Endothelial cell of umbilical vein (primary cell): ENCODE data around the gene MRPL55. TPM values are rescaled to one million over a fixed set of nuclear protein-coding genes. Genes with fewer than 3 reads are reported as not detected.

Experiments
- BruUV-seq: library from RNA; stranded (reverse); fragments of 400-500 nt; replicated peaks from 2 replicates; lab custom pipeline; 2021; lab: Mats Ljungman, UMichigan
- CTCF ChIA-PET: fragments of 300-600, 350-600 bp; sonication (Branson Sonifier 250); formaldehyde crosslinking; loops from one replicate; lab custom pipeline; 2021; ENCODE audit warnings: antibody characterized with exemption, inconsistent platforms; lab: Charles Lee
- POLR2A ChIA-PET: fragments of 300-600, 350-600 bp; sonication (Branson Sonifier 250); formaldehyde crosslinking; loops from one replicate; lab custom pipeline; 2021; ENCODE audit warnings: antibody characterized with exemption, inconsistent platforms; lab: Charles Lee
- DNase-seq: peaks from one replicate; pipeline ENCODE4 v3.0.0-alpha.2; 2011; ENCODE audit warnings: low read depth, low spot score
- FAIRE-seq: peaks from 2 replicates; lab custom pipeline; 2011; peaks lifted over from hg19 to GRCh38; lab: Jason Lieb, UNC
- H2AFZ ChIP-seq: 2 replicates; pipeline ENCODE4 v1.6.0; 2012; ENCODE audit warnings: low read depth, low read length, control low read depth, inconsistent platforms
- H3K27ac ChIP-seq: 2 replicates; pipeline ENCODE4 v1.5.1; 2011; ENCODE audit warnings: low read depth, mild to moderate bottlenecking, control low read depth, low read length, moderate library complexity; ENCODE audit not compliant: insufficient read depth
- H3K27me3 ChIP-seq, 2 experiments: 2 replicates each; pipeline versions ENCODE4 v1.6.0 to v1.6.1; 2011; ENCODE audit warnings: low read length in 2 of 2, mixed read lengths in 1 of 2; ENCODE audit not compliant: control insufficient read depth in 2 of 2, insufficient read depth in 2 of 2
- H3K36me3 ChIP-seq, 2 experiments: 2 replicates in 1 of 2; 3 replicates in 1 of 2; pipeline ENCODE4 v1.5.1; 2011; ENCODE audit warnings: low read length in 2 of 2, mild to moderate bottlenecking in 1 of 2, moderate library complexity in 1 of 2; ENCODE audit not compliant: control insufficient read depth in 2 of 2, insufficient read depth in 2 of 2; ENCODE audit errors: extremely low read depth in 1 of 2
- H3K4me1 ChIP-seq: 3 replicates; pipeline ENCODE4 v1.5.1; 2011; ENCODE audit warnings: mild to moderate bottlenecking, low read length; ENCODE audit not compliant: control insufficient read depth, insufficient read depth; ENCODE audit errors: extremely low read depth
- H3K4me2 ChIP-seq: 2 replicates; pipeline ENCODE4 v1.6.1; 2011; ENCODE audit warnings: low read length, control low read depth, mixed read lengths; ENCODE audit not compliant: insufficient read depth
- H3K4me3 ChIP-seq, 3 experiments: fragments of 200-600 bp in 1 of 3; sonication (generic), shearing (Covaris generic) in 1 of 3; replicated peaks in 1 of 3; 2 replicates each; pipeline ENCODE4 v1.5.1; 2011 to 2016; ENCODE audit warnings: control low read depth in 3 of 3, low read length in 3 of 3, mild to moderate bottlenecking in 2 of 3, inconsistent platforms in 1 of 3, low read depth in 1 of 3, moderate library complexity in 1 of 3; ENCODE audit not compliant: insufficient read depth in 1 of 3
- H3K79me2 ChIP-seq: 2 replicates; pipeline ENCODE4 v1.6.0; 2012; ENCODE audit warnings: low read length, inconsistent platforms; ENCODE audit not compliant: control insufficient read depth, insufficient read depth
- H3K9ac ChIP-seq: replicated peaks from 2 replicates; pipeline ENCODE3; 2011; ENCODE audit warnings: low read length, control low read depth; ENCODE audit not compliant: insufficient read depth; ENCODE audit errors: extremely low read depth
- H3K9me1 ChIP-seq: replicated peaks from 3 replicates; pipeline ENCODE4 v1.6.0; 2011; ENCODE audit warnings: mild to moderate bottlenecking, low read length; ENCODE audit not compliant: control insufficient read depth, insufficient read depth; ENCODE audit errors: extremely low read depth
- H3K9me3 ChIP-seq: replicated peaks from 2 replicates; pipeline ENCODE4 v1.5.1; 2012; ENCODE audit warnings: low read length, inconsistent platforms; ENCODE audit not compliant: control insufficient read depth, insufficient read depth
- H4K20me1 ChIP-seq: replicated peaks from 2 replicates; pipeline ENCODE3; 2011; ENCODE audit warnings: mild to moderate bottlenecking, low read length; ENCODE audit not compliant: control insufficient read depth, insufficient read depth; ENCODE audit errors: extremely low read depth
- EZH2 ChIP-seq: IDR thresholded peaks from 2 replicates; pipeline ENCODE4 v1.6.1; 2012; ENCODE audit warnings: borderline replicate concordance, low read depth, mild to moderate bottlenecking, moderate library complexity, low read length, inconsistent platforms; ENCODE audit not compliant: severe bottlenecking
- FOS ChIP-seq: IDR thresholded peaks from 2 replicates; pipeline ENCODE4 v1.6.1; 2011; ENCODE audit warnings: mild to moderate bottlenecking, low read length, moderate library complexity, borderline replicate concordance; ENCODE audit not compliant: insufficient read depth
- GATA2 ChIP-seq: IDR thresholded peaks from 2 replicates; pipeline ENCODE4 v1.7.0; 2011; ENCODE audit warnings: low read depth, mild to moderate bottlenecking, moderate library complexity, mixed read lengths, low read length; ENCODE audit not compliant: insufficient read length, insufficient read depth
- JUN ChIP-seq: IDR thresholded peaks from 2 replicates; pipeline ENCODE4 v1.6.1; 2011; ENCODE audit warnings: borderline replicate concordance, low read depth; ENCODE audit not compliant: insufficient read length, insufficient read depth
- MYC ChIP-seq: IDR thresholded peaks from one replicate; pipeline ENCODE4 v1.6.1; 2011; ENCODE audit warnings: mild to moderate bottlenecking, low read depth, low read length
- POLR2A ChIP-seq: IDR thresholded peaks from 2 replicates; pipeline ENCODE4 v1.6.1; 2012; ENCODE audit warnings: low read depth, mild to moderate bottlenecking, control low read depth, low read length
- POLR2AphosphoS5 ChIP-seq: IDR thresholded peaks from 2 replicates; pipeline ENCODE4 v1.6.1; 2012; ENCODE audit warnings: low read depth, mild to moderate bottlenecking, control low read depth, low read length, moderate library complexity; ENCODE audit not compliant: insufficient read depth
- dilution Hi-C: fragments of 300-500 bp; cut with MboI; formaldehyde crosslinking; loops from one replicate; pipeline ENCODE4 v1.15.0; 2019; ENCODE audit warnings: low sequenced_read_pairs; ENCODE audit not compliant: extremely low pct_ligation_motif_present
- intact Hi-C: fragments of 100-400 bp; cut with micrococcal nuclease; formaldehyde crosslinking; loops from one replicate; pipeline ENCODE4 v1.10.0; 2022
- polyA plus RNA-seq, 4 experiments: library from polyadenylated mRNA; depleted of rRNA in 3 of 4; stranded (reverse) in 3 of 4; unstranded in 1 of 4; fragments of >200 nt; gene quantifications; 2 replicates each; pipeline versions ENCODE4 v1.2.1 to v1.2.3, GENCODE V29; 2011 to 2012; ENCODE audit warnings: missing spikeins in 1 of 4
- total RNA-seq: library from RNA; stranded (reverse); gene quantifications from 2 replicates; pipeline ENCODE4 v1.2.3, GENCODE V29; 2021
- TF ChIP-seq, protein P1 (sequence below), 2 donors: IDR thresholded peaks; 1 replicate in 1 of 2; 2 replicates in 1 of 2; pipeline ENCODE4 v1.5.1; 2011; ENCODE audit warnings: low read length in 2 of 2, mild to moderate bottlenecking in 2 of 2, moderate library complexity in 2 of 2, control low read depth in 1 of 2, inconsistent platforms in 1 of 2, low read depth in 1 of 2; ENCODE audit not compliant: insufficient read depth in 1 of 2; ENCODE audit errors: extremely low read depth in 1 of 2
- TF ChIP-seq, protein P2 (sequence below): IDR thresholded peaks from 2 replicates; pipeline ENCODE4 v1.6.1; 2011; ENCODE audit not compliant: insufficient read depth, insufficient read length

Gene MRPL55
- total and polyA plus RNA-seq, 2 donors (not counting 3 experiments of a cell fraction or from before 2014, with no cell fraction given) = 58.7 to 155 TPM

GRCh38 chr1:228144993-228145343, 35.9 kb upstream of the MRPL55 start:
- no peak for DNase-seq
- Histone ChIP-seq H3K4me1 (peaks cover 34% of the 10 kb centered on the region), H3K79me2 (peaks cover 68% of the 10 kb centered on the region), H3K27me3 (no peaks in the 10 kb centered on the region), H3K4me3 (no peak overlapping the region), H4K20me1 (no peaks in the 10 kb centered on the region), H3K9ac (no peak overlapping the region), H3K4me2 (no peak overlapping the region), H3K9me3 (no peaks in the 10 kb centered on the region), H3K9me1 (no peaks in the 10 kb centered on the region), H2AFZ (no peak overlapping the region), H3K27ac (no peak overlapping the region), H3K36me3 (peaks cover 0 to 16% of the 10 kb centered on the region in 2 experiments)
- CTCF ChIA-PET = no interaction called here
- POLR2A ChIA-PET = no interaction called here
- no TSS peak for BruUV-seq
- intact Hi-C loops (no loop called here), dilution Hi-C loops (no loop called here)
- TF ChIP-seq FOS (no peak), MYC (no peak), POLR2AphosphoS5 (no peak), GATA2 (no peak), POLR2A (no peak), EZH2 (no peak), JUN (no peak)
- TF ChIP-seq, protein P1, sequence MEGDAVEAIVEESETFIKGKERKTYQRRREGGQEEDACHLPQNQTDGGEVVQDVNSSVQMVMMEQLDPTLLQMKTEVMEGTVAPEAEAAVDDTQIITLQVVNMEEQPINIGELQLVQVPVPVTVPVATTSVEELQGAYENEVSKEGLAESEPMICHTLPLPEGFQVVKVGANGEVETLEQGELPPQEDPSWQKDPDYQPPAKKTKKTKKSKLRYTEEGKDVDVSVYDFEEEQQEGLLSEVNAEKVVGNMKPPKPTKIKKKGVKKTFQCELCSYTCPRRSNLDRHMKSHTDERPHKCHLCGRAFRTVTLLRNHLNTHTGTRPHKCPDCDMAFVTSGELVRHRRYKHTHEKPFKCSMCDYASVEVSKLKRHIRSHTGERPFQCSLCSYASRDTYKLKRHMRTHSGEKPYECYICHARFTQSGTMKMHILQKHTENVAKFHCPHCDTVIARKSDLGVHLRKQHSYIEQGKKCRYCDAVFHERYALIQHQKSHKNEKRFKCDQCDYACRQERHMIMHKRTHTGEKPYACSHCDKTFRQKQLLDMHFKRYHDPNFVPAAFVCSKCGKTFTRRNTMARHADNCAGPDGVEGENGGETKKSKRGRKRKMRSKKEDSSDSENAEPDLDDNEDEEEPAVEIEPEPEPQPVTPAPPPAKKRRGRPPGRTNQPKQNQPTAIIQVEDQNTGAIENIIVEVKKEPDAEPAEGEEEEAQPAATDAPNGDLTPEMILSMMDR (IDR thresholded peaks at IDR 0.05; ENCODE audit: extremely low read depth in 1 of 2, insufficient read depth in 1 of 2, low read depth in 1 of 2, low read length in 2 of 2) = no peak
- TF ChIP-seq, protein P2, sequence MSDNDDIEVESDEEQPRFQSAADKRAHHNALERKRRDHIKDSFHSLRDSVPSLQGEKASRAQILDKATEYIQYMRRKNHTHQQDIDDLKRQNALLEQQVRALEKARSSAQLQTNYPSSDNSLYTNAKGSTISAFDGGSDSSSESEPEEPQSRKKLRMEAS = no peak
- FAIRE-seq = no peak
